ENCODE data around the gene TEDDM1.

TEDDM1 gene

DNA sequence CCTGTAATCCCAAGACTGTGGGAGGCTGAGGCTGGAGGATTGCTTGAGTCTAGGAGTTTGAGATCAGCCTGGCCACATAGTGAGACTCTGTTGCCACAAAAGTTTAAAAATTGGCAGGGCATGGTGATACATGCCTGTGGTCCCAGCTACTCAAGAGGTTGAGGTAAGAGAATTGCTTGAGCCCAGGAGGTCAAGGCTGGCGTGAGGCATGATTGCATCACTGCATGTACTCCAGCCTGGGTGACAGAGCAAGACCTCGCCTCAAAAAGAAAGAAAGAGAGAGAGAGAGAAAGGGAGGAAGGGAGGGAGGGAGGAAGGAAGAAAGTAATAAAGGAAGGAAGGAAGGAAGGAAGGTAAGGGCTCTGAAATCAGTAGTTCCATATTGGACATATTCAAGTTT is 33.9 kb downstream of the TEDDM1 start:
- Histone ChIP-seq H3K27me3 (ENCODE audit: insufficient read depth, low read length, poor library complexity, severe bottlenecking) (no peaks in the 10 kb centered on the region), H3K4me2 (ENCODE audit: low read depth, low read length, poor library complexity, severe bottlenecking) (no peak overlapping the region)

DNA sequence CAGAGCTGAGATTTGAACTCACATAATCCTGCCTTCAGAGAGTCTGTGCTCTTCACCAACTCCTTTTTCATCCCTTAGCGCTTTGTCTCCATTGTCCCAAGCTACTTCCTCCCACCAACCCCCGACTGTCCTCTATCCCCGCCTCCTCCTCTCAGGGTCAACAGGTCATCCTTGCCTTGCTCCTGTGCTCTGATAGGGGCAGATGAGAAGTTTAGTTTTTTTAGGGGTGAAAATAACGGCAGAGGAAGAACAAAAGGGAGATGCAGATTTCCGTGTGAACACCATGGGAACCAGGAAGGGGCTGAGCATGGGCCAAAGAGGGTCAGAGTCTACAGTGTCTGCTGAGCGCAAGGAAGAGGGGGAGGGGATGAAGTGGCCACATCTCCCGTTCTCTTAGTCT is 40.8 kb downstream of the TEDDM1 start:
- Histone ChIP-seq H3K36me3 (ENCODE audit: insufficient read depth, low read length) (no peaks in the 10 kb centered on the region), H3K9me2 (replicated peaks; ENCODE audit: low read depth, low read length) (no peaks in the 10 kb centered on the region), H3K4me3 (ENCODE audit: low read length, poor library complexity, severe bottlenecking) (no peak overlapping the region), H3K79me2 (ENCODE audit: insufficient read depth, low read length) (no peaks in the 10 kb centered on the region), H4K20me1 (ENCODE audit: insufficient read depth, low read length, poor library complexity, severe bottlenecking) (no peaks in the 10 kb centered on the region), H3K4me2 (ENCODE audit: low read depth, low read length, poor library complexity, severe bottlenecking) (no peak overlapping the region), H3K9ac (ENCODE audit: low read depth, low read length, poor library complexity, severe bottlenecking) (no peak overlapping the region), H3K27me3 (ENCODE audit: insufficient read depth, low read length, poor library complexity, severe bottlenecking) (no peaks in the 10 kb centered on the region), H3F3A (ENCODE audit: low read depth) (no peaks in the 10 kb centered on the region), H2AFZ (ENCODE audit: low read length) (no peak overlapping the region), H3K9me3 (ENCODE audit: insufficient read depth, low read depth, low read length) (no peaks in the 10 kb centered on the region), H3K4me1 (ENCODE audit: insufficient read depth, low read length, poor library complexity, severe bottlenecking) (peaks cover 16% of the 10 kb centered on the region)
- TF ChIP-seq EZH2phosphoT487 (IDR thresholded peaks at IDR 0.05; ENCODE audit: borderline replicate concordance): no peak
- TF ChIP-seq, protein P1, sequence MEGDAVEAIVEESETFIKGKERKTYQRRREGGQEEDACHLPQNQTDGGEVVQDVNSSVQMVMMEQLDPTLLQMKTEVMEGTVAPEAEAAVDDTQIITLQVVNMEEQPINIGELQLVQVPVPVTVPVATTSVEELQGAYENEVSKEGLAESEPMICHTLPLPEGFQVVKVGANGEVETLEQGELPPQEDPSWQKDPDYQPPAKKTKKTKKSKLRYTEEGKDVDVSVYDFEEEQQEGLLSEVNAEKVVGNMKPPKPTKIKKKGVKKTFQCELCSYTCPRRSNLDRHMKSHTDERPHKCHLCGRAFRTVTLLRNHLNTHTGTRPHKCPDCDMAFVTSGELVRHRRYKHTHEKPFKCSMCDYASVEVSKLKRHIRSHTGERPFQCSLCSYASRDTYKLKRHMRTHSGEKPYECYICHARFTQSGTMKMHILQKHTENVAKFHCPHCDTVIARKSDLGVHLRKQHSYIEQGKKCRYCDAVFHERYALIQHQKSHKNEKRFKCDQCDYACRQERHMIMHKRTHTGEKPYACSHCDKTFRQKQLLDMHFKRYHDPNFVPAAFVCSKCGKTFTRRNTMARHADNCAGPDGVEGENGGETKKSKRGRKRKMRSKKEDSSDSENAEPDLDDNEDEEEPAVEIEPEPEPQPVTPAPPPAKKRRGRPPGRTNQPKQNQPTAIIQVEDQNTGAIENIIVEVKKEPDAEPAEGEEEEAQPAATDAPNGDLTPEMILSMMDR (conservative IDR thresholded peaks at IDR 0.05; ENCODE audit: low read length): no peak

More for the DNA sequence above, 33.9 kb downstream of the TEDDM1 start:
- no peaks in the 10 kb centered on the region for H3K9me3 ChIP-seq (ENCODE audit: insufficient read depth, low read depth, low read length)
- no peaks in the 10 kb centered on the region for H3K4me1 ChIP-seq (ENCODE audit: insufficient read depth, low read length, poor library complexity, severe bottlenecking)
- H3K9ac ChIP-seq (ENCODE audit: low read depth, low read length, poor library complexity, severe bottlenecking): no peak overlapping the region
- TF ChIP-seq, protein P1 (conservative IDR thresholded peaks at IDR 0.05; ENCODE audit: low read length): no peak
- no peak for TF ChIP-seq EZH2phosphoT487 (IDR thresholded peaks at IDR 0.05; ENCODE audit: borderline replicate concordance)
- no peaks in the 10 kb centered on the region for H3K79me2 ChIP-seq (ENCODE audit: insufficient read depth, low read length)
- H3K4me3 ChIP-seq (ENCODE audit: low read length, poor library complexity, severe bottlenecking): no peak overlapping the region
- no peaks in the 10 kb centered on the region for H4K20me1 ChIP-seq (ENCODE audit: insufficient read depth, low read length, poor library complexity, severe bottlenecking)
- no peaks in the 10 kb centered on the region for H3K9me2 ChIP-seq (replicated peaks; ENCODE audit: low read depth, low read length)
- H3K36me3 ChIP-seq (ENCODE audit: insufficient read depth, low read length): no peaks in the 10 kb centered on the region
- H3F3A ChIP-seq (ENCODE audit: low read depth): no peaks in the 10 kb centered on the region
- H2AFZ ChIP-seq (ENCODE audit: low read length): no peak overlapping the region

DNA sequence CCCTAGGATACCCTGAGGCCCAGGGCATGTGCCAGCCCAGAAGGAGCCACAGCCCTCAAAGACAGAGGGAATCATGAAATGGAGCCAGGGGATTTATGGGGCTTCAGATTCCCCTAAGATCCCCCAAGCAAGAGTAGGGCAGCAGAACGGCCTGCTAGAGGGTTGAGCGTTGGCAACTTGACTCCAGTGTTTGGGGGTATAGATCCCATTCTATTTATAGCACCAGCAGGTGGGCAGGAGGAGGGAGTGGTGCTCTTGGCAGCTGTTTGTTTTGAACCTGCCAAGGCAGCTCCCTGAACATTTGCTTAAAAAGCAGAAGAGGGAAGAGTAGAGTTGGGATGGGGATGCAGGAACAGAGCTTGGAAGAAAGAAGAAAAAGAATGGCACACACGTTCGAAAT is 42.6 kb downstream of the TEDDM1 start:
- peaks cover 16% of the 10 kb centered on the region for H3K4me1 ChIP-seq (ENCODE audit: insufficient read depth, low read length, poor library complexity, severe bottlenecking)
- TF ChIP-seq EZH2phosphoT487 (IDR thresholded peaks at IDR 0.05; ENCODE audit: borderline replicate concordance): no peak
- TF ChIP-seq, protein P1 (conservative IDR thresholded peaks at IDR 0.05; ENCODE audit: low read length): no peak
- no peak overlapping the region for H3K4me3 ChIP-seq (ENCODE audit: low read length, poor library complexity, severe bottlenecking)
- no peak overlapping the region; the same call in 1 of the 2 replicates for H2AFZ ChIP-seq (ENCODE audit: low read length)
- no peak overlapping the region for H3K4me2 ChIP-seq (ENCODE audit: low read depth, low read length, poor library complexity, severe bottlenecking)
- no peaks in the 10 kb centered on the region for H3K9me3 ChIP-seq (ENCODE audit: insufficient read depth, low read depth, low read length)
- no peak overlapping the region for H3K9ac ChIP-seq (ENCODE audit: low read depth, low read length, poor library complexity, severe bottlenecking)
- no peaks in the 10 kb centered on the region for H3K79me2 ChIP-seq (ENCODE audit: insufficient read depth, low read length)
- H3K27me3 ChIP-seq (ENCODE audit: insufficient read depth, low read length, poor library complexity, severe bottlenecking): no peaks in the 10 kb centered on the region
- H3K36me3 ChIP-seq (ENCODE audit: insufficient read depth, low read length): no peaks in the 10 kb centered on the region
- H4K20me1 ChIP-seq (ENCODE audit: insufficient read depth, low read length, poor library complexity, severe bottlenecking): no peaks in the 10 kb centered on the region
- H3F3A ChIP-seq (ENCODE audit: low read depth): no peaks in the 10 kb centered on the region
- no peaks in the 10 kb centered on the region for H3K9me2 ChIP-seq (replicated peaks; ENCODE audit: low read depth, low read length)
